KMS-11 (cell line): ENCODE results near the gene ZNF765.

Experiments used
- H2AFZ ChIP-seq: fragments of 200-600 bp; sonication (generic); 2 replicates; pipeline ENCODE4 v1.6.1; 2016; ENCODE audit warnings: antibody characterized with exemption, mixed run types, low read depth
- H3K27ac ChIP-seq: fragments of 200-600 bp; sonication (generic); 2 replicates; pipeline ENCODE4 v1.6.1; 2016; ENCODE audit warnings: mild to moderate bottlenecking, mixed run types
- H3K27me3 ChIP-seq: fragments of 200-600 bp; sonication (generic); 2 replicates; pipeline ENCODE4 v1.6.1; 2017; ENCODE audit warnings: mild to moderate bottlenecking, low read depth, mixed run types, moderate library complexity; ENCODE audit not compliant: insufficient read depth
- H3K36me3 ChIP-seq: fragments of 200-600 bp; sonication (generic); 2 replicates; pipeline ENCODE4 v1.6.1; 2017; ENCODE audit warnings: mild to moderate bottlenecking, mixed run types; ENCODE audit not compliant: insufficient read depth
- H3K4me1 ChIP-seq: fragments of 200-600 bp; sonication (generic); 2 replicates; pipeline ENCODE4 v1.6.1; 2016; ENCODE audit warnings: mild to moderate bottlenecking, low read depth, mixed run types; ENCODE audit not compliant: poor library complexity, severe bottlenecking
- H3K4me2 ChIP-seq: fragments of 200-600 bp; sonication (generic); 2 replicates; pipeline ENCODE4 v1.7.0; 2016; ENCODE audit warnings: mild to moderate bottlenecking, mixed run types
- H3K4me3 ChIP-seq: fragments of 200-600 bp; sonication (generic); IDR thresholded peaks from 2 replicates; pipeline ENCODE4 v1.6.1; 2017; ENCODE audit warnings: low read depth, low read length, mixed read lengths; ENCODE audit not compliant: insufficient read depth
- H3K79me2 ChIP-seq: fragments of 200-600 bp; sonication (generic); 2 replicates; pipeline ENCODE4 v1.6.1; 2016; ENCODE audit warnings: low read depth, mixed run types; ENCODE audit not compliant: insufficient read depth
- H3K9ac ChIP-seq: fragments of 200-600 bp; sonication (generic); 2 replicates; pipeline ENCODE4 v1.6.1; 2016; ENCODE audit warnings: mild to moderate bottlenecking, mixed run types
- H4K20me1 ChIP-seq: fragments of 200-600 bp; sonication (generic); 2 replicates; pipeline ENCODE4 v1.6.1; 2016; ENCODE audit warnings: mild to moderate bottlenecking, mixed run types; ENCODE audit not compliant: insufficient read depth
- CTCF ChIP-seq: fragments of 200-600 bp; sonication (generic); conservative IDR thresholded peaks from 2 replicates; pipeline ENCODE4 v1.6.1; 2017; ENCODE audit warnings: low read depth, mild to moderate bottlenecking, antibody characterized with exemption, low read length, moderate library complexity, mixed read lengths

ZNF765 gene

GRCh38 chr19:53365134-53365898 lies 29.6 kb upstream of the ZNF765 start, which contains the start of gene ZNF525:
Gene ZNF525, plus strand, starts transcription at chr19:53365705. Its CDS starts 6,577 bp downstream, at chr19:53372282.
- Histone ChIP-seq H3K79me2 (no peaks in the 10 kb centered on the region), H3K4me2 (peak within 1 kb of the TSS; percentile 39; the same call in 1 of the 2 replicates), H4K20me1 (no peaks in the 10 kb centered on the region), H3K4me1 (no peaks in the 10 kb centered on the region), H2AFZ (peak within 1 kb of the TSS; percentile 67), H3K27ac (peak within 1 kb of the TSS; percentile 51; the same call in 1 of the 2 replicates), H3K27me3 (no peaks in the 10 kb centered on the region), H3K4me3 (no peak within 1 kb of the TSS), H3K9ac (peak within 1 kb of the TSS; percentile 57; the same call in 1 of the 2 replicates), H3K36me3 (no peaks in the 10 kb centered on the region)
- peak; percentile 36; the same call in 1 of the 2 replicates for TF ChIP-seq CTCF

- no peak for TF ChIP-seq CTCF
- peak overlapping the region; percentile 51; the same call in 1 of the 2 replicates for H3K27ac ChIP-seq
- peak overlapping the region; percentile 39; the same call in 1 of the 2 replicates for H3K4me2 ChIP-seq
Observed at GRCh38 chr19:53365899-53366493, 29.0 kb upstream of the ZNF765 start.

GRCh38 chr19:53372196-53372595 lies 22.8 kb upstream of the ZNF765 start:
- TF ChIP-seq CTCF = no peak
- Histone ChIP-seq H3K36me3 (no peaks in the 10 kb centered on the region), H3K27ac (no peak overlapping the region), H3K4me3 (no peak overlapping the region), H4K20me1 (no peaks in the 10 kb centered on the region), H3K27me3 (no peaks in the 10 kb centered on the region), H3K9ac (no peak overlapping the region), H3K79me2 (no peaks in the 10 kb centered on the region), H3K4me1 (no peaks in the 10 kb centered on the region), H3K4me2 (no peak overlapping the region), H2AFZ (no peak overlapping the region)

More at GRCh38 chr19:53365899-53366493, 29.0 kb upstream of the ZNF765 start:
- Histone ChIP-seq H3K36me3 (no peaks in the 10 kb centered on the region), H3K9ac (peak overlapping the region; percentile 57; the same call in 1 of the 2 replicates), H3K4me3 (no peak overlapping the region), H4K20me1 (no peaks in the 10 kb centered on the region), H3K27me3 (no peaks in the 10 kb centered on the region), H3K79me2 (no peaks in the 10 kb centered on the region), H3K4me1 (no peaks in the 10 kb centered on the region), H2AFZ (peak overlapping the region; percentile 67)

GRCh38 chr19:53374288-53374687 lies 20.7 kb upstream of the ZNF765 start:
- no peak for TF ChIP-seq CTCF
- Histone ChIP-seq H3K9ac (no peak overlapping the region), H3K36me3 (no peaks in the 10 kb centered on the region), H3K27me3 (no peaks in the 10 kb centered on the region), H3K27ac (no peak overlapping the region), H3K4me3 (no peak overlapping the region), H3K79me2 (no peaks in the 10 kb centered on the region), H3K4me2 (no peak overlapping the region), H2AFZ (no peak overlapping the region), H4K20me1 (no peaks in the 10 kb centered on the region), H3K4me1 (no peaks in the 10 kb centered on the region)
